Neuron (in vitro differentiated cells): Measurements from ENCODE around the gene CNTNAP2.

Experiments used
- H2AFZ ChIP-seq: one replicate; pipeline ENCODE4 v1.6.1; 2013; ENCODE audit warnings: low read depth, mild to moderate bottlenecking, inconsistent platforms, low read length, moderate library complexity
- H3K27me3 ChIP-seq: one replicate; pipeline ENCODE4 v1.6.1; 2013; ENCODE audit warnings: low read length; ENCODE audit not compliant: insufficient read depth
- H3K36me3 ChIP-seq: one replicate; pipeline ENCODE4 v1.6.1; 2013; ENCODE audit warnings: low read length; ENCODE audit not compliant: insufficient read depth
- H3K4me1 ChIP-seq: one replicate; pipeline ENCODE4 v1.6.1; 2013; ENCODE audit warnings: low read length; ENCODE audit not compliant: insufficient read depth
- H3K4me3 ChIP-seq: 2 replicates; pipeline ENCODE4 v1.5.1; 2013; ENCODE audit warnings: mild to moderate bottlenecking, low read length, moderate library complexity
- H3K9me3 ChIP-seq: one replicate; pipeline ENCODE4 v1.6.1; 2013; ENCODE audit warnings: low read length

Gene CNTNAP2

GRCh38 chr7:147896121-147896520, 1779.5 kb downstream of the CNTNAP2 start:
- Histone ChIP-seq H3K4me3 (no peak overlapping the region), H3K9me3 (no peaks in the 10 kb centered on the region), H3K27me3 (no peaks in the 10 kb centered on the region), H3K4me1 (no peaks in the 10 kb centered on the region), H2AFZ (no peak overlapping the region), H3K36me3 (no peaks in the 10 kb centered on the region)

- no peaks in the 10 kb centered on the region for H3K36me3 ChIP-seq
- H3K27me3 ChIP-seq = no peaks in the 10 kb centered on the region
- H3K9me3 ChIP-seq = no peaks in the 10 kb centered on the region
- peaks cover 7% of the 10 kb centered on the region for H3K4me1 ChIP-seq
- H3K4me3 ChIP-seq = no peak overlapping the region
- no peak overlapping the region for H2AFZ ChIP-seq
These were observed 1787.1 kb downstream of the CNTNAP2 start for GRCh38 chr7:147903536-147904218.

GRCh38 chr7:147904219-147904576, 1787.6 kb downstream of the CNTNAP2 start:
- Histone ChIP-seq H3K4me1 (peaks cover 7% of the 10 kb centered on the region), H3K9me3 (no peaks in the 10 kb centered on the region), H3K27me3 (no peaks in the 10 kb centered on the region), H2AFZ (no peak overlapping the region), H3K36me3 (no peaks in the 10 kb centered on the region), H3K4me3 (no peak overlapping the region)

GRCh38 chr7:147909431-147910148, 1793.0 kb downstream of the CNTNAP2 start:
- Histone ChIP-seq H3K4me3 (no peak overlapping the region), H3K9me3 (no peaks in the 10 kb centered on the region), H3K36me3 (no peaks in the 10 kb centered on the region), H3K4me1 (no peaks in the 10 kb centered on the region), H2AFZ (no peak overlapping the region), H3K27me3 (no peaks in the 10 kb centered on the region)

GRCh38 chr7:147911201-147911601, 1794.6 kb downstream of the CNTNAP2 start:
- Histone ChIP-seq H3K27me3 (no peaks in the 10 kb centered on the region), H3K9me3 (no peaks in the 10 kb centered on the region), H3K36me3 (no peaks in the 10 kb centered on the region), H2AFZ (no peak overlapping the region), H3K4me3 (no peak overlapping the region), H3K4me1 (no peaks in the 10 kb centered on the region)

- H3K4me1 ChIP-seq = no peaks in the 10 kb centered on the region
These were observed 1795.7 kb downstream of the CNTNAP2 start for GRCh38 chr7:147912291-147912690.

GRCh38 chr7:147912946-147913638, 1796.5 kb downstream of the CNTNAP2 start:
- Histone ChIP-seq H3K9me3 (no peaks in the 10 kb centered on the region), H3K27me3 (no peaks in the 10 kb centered on the region)

More at GRCh38 chr7:147912291-147912690, 1795.7 kb downstream of the CNTNAP2 start:
- Histone ChIP-seq H3K9me3 (no peaks in the 10 kb centered on the region), H2AFZ (no peak overlapping the region), H3K27me3 (no peaks in the 10 kb centered on the region), H3K36me3 (no peaks in the 10 kb centered on the region), H3K4me3 (no peak overlapping the region)

GRCh38 chr7:147915781-147916180, 1799.2 kb downstream of the CNTNAP2 start:
- H3K27me3 ChIP-seq = no peaks in the 10 kb centered on the region
- H3K4me3 ChIP-seq = no peak overlapping the region
- no peaks in the 10 kb centered on the region for H3K9me3 ChIP-seq
- H2AFZ ChIP-seq = no peak overlapping the region
- H3K36me3 ChIP-seq = no peaks in the 10 kb centered on the region
- no peaks in the 10 kb centered on the region for H3K4me1 ChIP-seq

More at GRCh38 chr7:147912946-147913638, 1796.5 kb downstream of the CNTNAP2 start:
- Histone ChIP-seq H3K4me3 (no peak overlapping the region), H2AFZ (no peak overlapping the region), H3K36me3 (no peaks in the 10 kb centered on the region), H3K4me1 (no peaks in the 10 kb centered on the region)

- Histone ChIP-seq H3K4me1 (no peaks in the 10 kb centered on the region), H2AFZ (no peak overlapping the region), H3K27me3 (no peaks in the 10 kb centered on the region), H3K36me3 (no peaks in the 10 kb centered on the region), H3K9me3 (no peaks in the 10 kb centered on the region), H3K4me3 (no peak overlapping the region)
These were observed 1800.0 kb downstream of the CNTNAP2 start for GRCh38 chr7:147916573-147916972.

- Histone ChIP-seq H3K27me3 (no peaks in the 10 kb centered on the region), H2AFZ (no peak overlapping the region), H3K4me3 (no peak overlapping the region), H3K4me1 (no peaks in the 10 kb centered on the region), H3K36me3 (no peaks in the 10 kb centered on the region), H3K9me3 (no peaks in the 10 kb centered on the region)
These were observed 1807.2 kb downstream of the CNTNAP2 start for GRCh38 chr7:147923841-147924240.

GRCh38 chr7:147937428-147937827, 1820.8 kb downstream of the CNTNAP2 start:
- H3K9me3 ChIP-seq = no peaks in the 10 kb centered on the region
- no peak overlapping the region for H2AFZ ChIP-seq
- H3K4me1 ChIP-seq = no peaks in the 10 kb centered on the region
- H3K4me3 ChIP-seq = no peak overlapping the region
- H3K27me3 ChIP-seq = no peaks in the 10 kb centered on the region
- no peaks in the 10 kb centered on the region for H3K36me3 ChIP-seq

GRCh38 chr7:147941381-147941780, 1824.8 kb downstream of the CNTNAP2 start:
- Histone ChIP-seq H3K4me1 (no peaks in the 10 kb centered on the region), H2AFZ (no peak overlapping the region), H3K27me3 (no peaks in the 10 kb centered on the region), H3K9me3 (no peaks in the 10 kb centered on the region), H3K36me3 (no peaks in the 10 kb centered on the region), H3K4me3 (no peak overlapping the region)

GRCh38 chr7:147944321-147944720, 1827.7 kb downstream of the CNTNAP2 start:
- H3K36me3 ChIP-seq = no peaks in the 10 kb centered on the region
- no peaks in the 10 kb centered on the region for H3K4me1 ChIP-seq
- H2AFZ ChIP-seq = no peak overlapping the region
- no peaks in the 10 kb centered on the region for H3K27me3 ChIP-seq
- no peak overlapping the region for H3K4me3 ChIP-seq
- no peaks in the 10 kb centered on the region for H3K9me3 ChIP-seq
